ENCODE results near the gene FOXD3.

- TF ChIP-seq CTCF (IDR thresholded peaks at IDR 0.05) (no peak), POLR2A (IDR thresholded peaks at IDR 0.05) (no peak), EP300 (IDR thresholded peaks at IDR 0.05) (no peak), POLR2AphosphoS5 (IDR thresholded peaks at IDR 0.05) (no peak)
These were observed 2.2 kb upstream of the FOXD3 start for GRCh38 chr1:63320022-63320721.
